Caki2 (cell line): ENCODE measurements around the gene CLPTM1L. TPM values are rescaled to one million over a fixed set of nuclear protein-coding genes. Genes with fewer than 3 reads are reported as not detected.
"Not testable (repeated sequence)": the region's sequence is repeated elsewhere in the genome, so short reads cannot be mapped to it uniquely, and the experiment has no call there.

Source experiments
- DNase-seq: peaks from one replicate; pipeline ENCODE4 v3.0.0-alpha.2; 2015; ENCODE audit warnings: low read depth
- in situ Hi-C: cut with HindIII; loops from 2 replicates; pipeline ENCODE4 v1.10.0; 2016; ENCODE audit warnings: low sequenced_read_pairs, low pct_unique_long_range_greater_than_20kb, mixed read lengths
- total RNA-seq: library from RNA; depleted of rRNA; stranded (reverse); fragments of >200 nt; shearing (Covaris generic); gene quantifications from 2 replicates; pipeline ENCODE4 v1.2.3, GENCODE V29; 2014; ENCODE audit warnings: low replicate concordance

CLPTM1L gene
- total RNA-seq, 1 experiment from 2014 or later = 286 TPM

DNA sequence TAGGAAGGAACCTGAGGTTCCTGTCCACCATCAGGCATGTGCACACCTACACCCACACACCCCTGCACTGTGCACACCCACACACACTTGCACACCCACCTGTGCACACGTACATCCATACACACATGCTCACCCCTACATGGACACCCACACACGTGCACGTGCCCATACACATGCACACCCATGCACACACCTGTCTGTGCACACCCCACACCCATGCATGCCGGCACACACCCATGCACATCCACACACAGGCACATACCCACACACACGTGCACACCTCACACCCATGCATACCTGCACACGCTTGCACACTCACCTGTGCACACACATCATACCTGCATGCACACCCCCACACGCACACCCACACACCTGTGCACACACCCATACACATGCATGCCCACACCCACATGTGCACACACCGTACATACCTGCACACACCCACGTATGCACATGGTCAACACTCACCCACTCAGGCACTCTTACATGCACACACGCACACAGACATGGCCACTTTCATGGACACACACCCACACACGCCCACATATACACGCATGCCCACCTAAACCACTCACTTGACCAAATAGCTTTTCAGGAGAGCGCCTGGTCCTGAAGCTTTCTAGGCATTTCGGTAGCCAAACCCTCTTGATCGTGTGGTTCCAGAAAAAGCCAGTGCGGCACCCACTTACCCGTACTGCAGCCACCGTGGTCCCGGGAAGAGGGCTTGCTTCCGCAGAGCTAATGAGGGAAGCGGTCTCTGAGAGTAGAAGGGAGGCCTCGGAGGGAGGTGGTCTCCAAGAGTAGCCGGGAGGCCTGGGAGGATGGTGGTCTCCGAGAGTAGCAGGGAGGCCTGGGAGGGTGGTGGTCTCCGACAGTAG is 36.7 kb upstream of the CLPTM1L start:
- in situ Hi-C loops = no loop called here
- no peak for DNase-seq

DNA sequence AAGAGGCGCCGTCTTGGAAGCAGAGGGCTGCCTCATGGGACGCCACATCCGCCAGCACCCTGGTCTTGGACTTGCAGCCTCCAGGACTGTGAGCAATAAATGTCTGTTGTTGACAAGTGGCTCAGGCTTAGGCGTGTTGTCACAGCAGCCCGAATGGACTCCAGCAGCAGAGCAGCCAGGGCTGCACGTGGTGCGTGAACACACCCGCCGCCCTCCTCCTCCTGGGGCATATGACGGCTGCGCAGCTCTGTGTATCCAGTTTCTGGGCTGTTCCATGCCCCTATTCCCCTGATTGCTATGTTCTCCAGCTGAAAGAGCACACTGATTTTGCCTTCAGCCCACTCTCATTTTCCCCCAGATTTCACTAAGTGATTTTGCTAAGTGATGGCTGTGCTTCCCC is 36.0 kb upstream of the CLPTM1L start:
- in situ Hi-C loops = no loop called here
- no peak for DNase-seq

DNA sequence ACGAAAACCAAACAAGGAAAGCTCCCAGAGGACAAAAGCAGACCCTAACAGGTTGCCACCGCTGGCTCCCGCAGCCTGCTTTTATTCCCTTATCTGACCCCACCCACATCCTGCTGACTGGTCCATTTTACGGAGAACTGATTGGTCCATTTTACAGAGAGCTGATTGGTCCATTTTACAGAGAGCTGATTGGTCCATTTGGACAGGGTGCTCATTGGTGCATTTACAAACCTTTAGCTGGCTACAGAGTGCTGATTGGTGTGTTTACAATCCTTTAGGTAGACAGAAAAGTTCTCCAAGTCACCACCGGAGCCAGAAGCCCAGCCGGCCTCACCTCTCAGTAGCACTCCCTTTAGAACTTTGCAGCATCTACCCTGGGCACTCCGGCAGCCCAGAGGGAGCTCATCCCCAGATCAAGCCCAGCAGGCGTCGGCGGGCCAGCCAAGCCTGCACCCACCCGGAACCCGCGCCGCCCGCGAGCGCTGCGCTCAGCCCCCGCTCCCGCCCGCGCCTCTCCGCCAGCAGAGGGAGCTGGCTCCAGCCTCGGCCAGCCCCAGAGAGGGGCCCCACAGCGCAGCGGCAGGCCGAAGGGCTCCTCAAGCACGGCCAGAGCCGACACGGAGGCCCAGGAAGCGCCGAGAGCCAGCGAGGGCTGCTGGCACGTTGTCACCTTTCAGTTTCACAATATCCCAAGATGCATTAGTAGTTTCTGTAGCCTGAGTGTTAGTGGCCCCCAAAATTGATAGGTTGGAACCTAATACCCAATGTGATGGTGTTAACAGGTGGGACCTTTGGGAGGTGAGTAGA is 35.3 kb upstream of the CLPTM1L start:
- in situ Hi-C loops = no loop called here
- DNase-seq = no peak

DNA sequence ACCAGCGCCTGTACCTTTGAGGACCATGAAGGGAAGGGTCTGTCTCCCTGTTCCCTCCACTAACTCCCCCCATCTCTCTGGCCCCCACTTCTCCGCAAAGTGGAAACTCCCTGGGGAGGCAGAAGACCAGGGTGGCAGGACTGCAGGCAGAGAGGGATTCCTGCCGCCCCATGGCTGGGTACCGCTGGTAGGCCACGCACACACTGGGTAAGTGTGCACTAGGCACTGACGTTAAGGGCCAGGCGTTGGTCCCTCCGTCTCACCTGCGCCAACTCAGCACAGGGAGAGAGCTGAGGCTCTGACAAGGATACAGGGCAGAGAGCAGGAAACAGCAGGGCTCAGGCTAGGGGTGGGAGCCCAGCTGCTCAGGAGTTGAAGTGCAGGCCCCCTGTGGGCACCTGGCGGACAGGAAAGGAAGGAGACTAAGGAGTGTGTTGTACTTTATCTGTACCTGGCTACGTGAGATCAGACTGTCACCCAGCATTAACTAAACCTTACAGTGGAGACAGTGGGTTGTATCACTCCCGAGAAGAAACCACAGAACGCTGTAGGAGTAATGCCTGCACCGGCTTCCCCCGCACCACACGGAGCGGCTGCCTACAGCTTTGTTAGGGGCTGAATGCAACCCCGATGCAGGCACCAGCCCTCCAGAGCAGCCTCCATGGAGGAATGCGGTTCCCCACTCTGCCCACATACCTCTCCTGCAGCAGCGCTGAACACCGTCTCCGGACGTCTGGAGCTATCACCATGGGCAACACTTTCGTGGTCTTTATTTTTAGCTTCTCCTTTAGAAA is 34.2 kb upstream of the CLPTM1L start:
- DNase-seq = no peak
- in situ Hi-C loops = no loop called here

DNA sequence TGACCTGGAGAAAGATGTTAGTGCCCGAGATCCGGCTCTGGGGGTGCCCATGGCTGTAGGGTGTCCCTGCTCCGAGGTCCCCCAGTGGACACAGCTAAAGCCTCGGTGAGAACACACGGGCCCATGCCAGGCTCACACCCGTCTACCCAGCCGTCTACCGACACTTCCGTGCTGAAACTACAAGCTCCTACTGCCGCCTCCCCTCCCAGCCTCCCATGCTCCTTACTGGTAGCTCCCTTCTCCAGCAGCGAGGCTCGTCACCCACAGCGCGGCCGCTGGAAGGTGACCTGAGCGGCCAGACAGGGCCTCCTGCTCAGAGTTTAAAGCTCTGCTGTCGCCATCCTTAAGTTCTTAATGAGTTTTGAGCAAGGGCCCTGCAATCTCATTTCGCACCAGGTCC is 33.2 kb upstream of the CLPTM1L start:
- in situ Hi-C loops = no loop called here
- no peak for DNase-seq

DNA sequence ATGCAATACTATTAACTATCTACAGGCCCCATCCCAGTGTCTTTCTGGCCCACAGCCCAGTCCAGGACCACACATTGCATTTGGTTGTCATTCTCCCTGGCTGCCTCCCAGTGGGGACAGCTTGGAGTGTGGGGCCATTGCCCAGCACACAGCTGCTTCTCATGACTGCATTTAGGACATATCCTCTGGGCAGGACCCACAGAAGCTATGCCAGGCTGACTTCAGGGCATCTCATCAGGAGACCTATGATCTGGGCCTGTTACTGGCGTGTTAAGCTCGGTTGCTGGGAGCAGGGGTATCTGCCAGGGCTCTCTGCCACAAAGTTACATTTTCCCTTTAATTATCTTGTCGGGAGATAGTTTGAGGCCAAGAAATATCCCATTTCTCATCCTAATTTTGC is 32.1 kb upstream of the CLPTM1L start:
- in situ Hi-C loops = no loop called here
- DNase-seq = no peak

DNA sequence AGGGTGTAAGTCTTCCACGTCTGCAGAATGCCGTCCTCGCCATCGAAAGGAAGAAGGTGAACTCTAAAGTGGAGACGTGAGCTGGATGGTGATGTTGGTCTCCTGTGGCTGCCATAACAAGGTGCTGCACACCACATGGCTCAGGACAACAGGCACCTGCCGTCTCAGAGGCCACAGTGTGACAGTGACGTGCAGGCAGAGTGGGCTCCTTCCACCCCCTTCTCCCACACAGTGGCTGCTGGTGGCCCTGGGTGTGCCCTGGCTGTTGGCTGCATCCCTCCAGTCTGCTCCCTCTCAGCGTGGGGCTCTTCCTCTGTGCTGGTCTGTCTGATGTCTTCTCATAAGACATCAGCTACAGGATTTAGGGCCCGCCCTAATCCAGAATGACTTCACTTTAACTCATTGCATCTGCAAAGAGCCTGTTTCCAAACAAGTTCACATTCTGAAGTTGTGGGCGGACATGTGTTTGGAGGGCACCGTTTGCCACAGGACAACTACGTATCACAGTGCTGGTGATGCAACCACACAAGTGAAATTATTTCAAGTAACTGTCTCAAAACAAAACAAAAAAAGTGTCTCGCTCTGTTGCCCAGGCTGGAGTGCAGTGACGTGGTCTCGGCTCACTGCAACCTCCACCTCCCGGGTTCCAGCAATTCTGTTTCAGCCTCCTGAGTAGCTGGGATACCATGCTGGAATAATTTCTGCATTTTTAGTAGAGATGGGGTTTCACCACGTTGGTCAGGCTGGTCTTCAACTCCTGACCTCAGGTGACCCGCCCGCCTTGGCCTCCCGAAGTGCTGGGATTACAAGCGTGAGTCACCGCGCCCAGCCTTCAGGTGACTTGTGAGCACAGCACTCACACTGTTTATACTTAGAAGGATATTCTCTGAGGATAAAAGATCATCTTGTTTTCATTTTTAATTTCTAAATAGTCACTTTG is 31.2 kb upstream of the CLPTM1L start:
- in situ Hi-C loops = no loop called here
- DNase-seq = peak; percentile 77

DNA sequence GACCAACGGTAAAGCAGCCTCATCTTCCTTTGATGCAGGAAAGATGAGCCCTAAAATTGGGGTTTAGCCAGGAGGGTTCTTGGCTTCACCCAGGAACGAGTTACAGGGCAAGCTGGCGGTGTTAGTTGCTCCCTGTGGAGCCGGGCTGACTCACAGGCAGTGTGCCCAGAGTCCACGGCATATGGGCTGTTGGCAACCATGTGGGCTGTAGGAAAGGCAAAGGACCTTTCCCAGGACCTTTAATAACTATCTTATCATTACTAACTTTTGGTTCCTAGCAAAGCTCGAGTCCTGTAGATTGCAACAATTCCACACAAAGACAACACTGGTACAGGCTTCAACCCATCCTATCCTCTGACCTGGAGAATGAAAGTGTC is 29.8 kb upstream of the CLPTM1L start:
- in situ Hi-C loops = no loop called here
- no peak for DNase-seq

DNA sequence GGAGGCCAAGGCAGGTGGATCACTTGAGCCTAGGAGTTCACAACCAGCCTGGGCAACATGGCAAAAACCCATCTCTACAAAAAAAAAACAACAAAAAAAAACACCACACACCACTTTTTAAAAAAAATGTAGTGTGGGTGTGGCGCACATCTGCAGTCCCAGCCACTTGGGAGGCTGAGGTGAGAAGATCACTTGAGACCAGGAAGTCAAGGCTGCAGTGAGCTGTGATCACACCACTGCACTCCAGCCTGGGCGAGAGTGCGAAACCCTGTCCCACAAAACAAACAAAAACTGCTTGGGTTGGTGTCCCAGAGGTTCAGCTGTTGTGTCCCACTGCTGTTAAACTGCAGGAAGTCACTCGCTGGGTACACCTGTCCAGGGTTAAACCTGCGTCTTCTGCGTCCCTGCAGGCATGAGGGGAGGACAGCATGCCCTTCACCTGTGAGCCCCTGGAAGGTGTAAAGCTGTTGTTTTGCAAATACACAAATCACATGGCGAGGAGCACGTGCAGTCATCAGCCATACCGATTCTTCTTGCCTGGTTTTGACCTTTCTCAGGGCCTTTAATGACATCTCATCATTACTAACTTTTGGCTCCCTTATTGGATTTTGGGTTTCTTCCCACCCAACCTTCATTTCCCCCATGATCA is 29.3 kb upstream of the CLPTM1L start:
- in situ Hi-C loops = no loop called here
- DNase-seq = no peak

DNA sequence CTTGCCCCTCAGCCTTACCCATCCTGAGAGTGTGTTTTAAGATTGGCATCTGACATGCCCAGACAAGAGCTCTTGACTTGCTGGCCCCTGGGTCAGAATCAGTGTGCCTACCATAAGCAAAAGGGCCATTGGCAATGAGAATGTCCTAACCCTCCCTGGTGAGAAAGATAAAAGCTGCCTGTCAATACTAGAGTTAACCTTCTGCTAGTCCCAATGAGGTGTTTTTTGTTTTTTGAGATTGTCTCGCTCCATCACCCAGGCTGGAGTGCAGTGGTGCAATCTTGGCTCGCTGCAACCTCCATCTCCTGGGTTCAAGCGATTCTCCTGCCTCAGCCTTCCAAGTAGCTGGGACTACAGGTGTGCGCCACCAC is 27.1 kb upstream of the CLPTM1L start:
- in situ Hi-C loops = not testable (repeated sequence)

DNA sequence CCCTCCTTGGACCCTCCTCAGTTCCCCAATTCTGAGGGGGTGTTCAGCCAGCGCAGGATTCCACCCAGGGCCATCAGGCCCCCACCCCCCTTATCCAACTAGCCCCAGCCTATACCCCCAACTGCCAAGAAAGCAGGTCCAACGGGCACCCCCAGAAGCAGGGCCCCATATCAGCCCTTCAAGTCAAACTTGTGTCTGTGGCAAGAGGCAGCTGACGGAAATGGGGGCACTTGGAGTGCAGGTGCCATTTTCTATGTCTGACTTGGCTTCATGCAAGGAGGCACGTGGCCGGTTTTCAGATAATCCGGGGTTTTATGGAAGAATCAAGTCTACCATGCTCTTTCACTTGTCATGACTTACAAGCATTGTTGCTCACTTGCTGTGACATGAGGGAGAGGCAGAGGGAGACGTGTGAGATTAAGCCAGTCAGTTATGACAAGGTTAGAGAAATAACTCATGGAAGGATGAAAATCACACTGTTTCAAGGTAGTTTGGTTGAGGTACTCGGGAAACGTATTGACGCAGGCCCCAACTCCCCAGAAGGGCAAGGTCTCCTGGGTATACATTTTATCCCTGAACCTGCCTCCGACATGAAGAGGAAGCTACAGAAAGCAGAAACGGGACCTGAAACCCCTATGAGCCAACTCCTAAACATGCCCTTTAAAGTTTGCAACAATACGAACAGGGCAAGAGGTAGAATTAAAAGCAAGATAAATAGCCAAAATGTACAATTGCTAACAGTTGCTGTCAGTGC is 26.5 kb upstream of the CLPTM1L start:
- no peak for DNase-seq
- in situ Hi-C loops = no loop called here

More for the DNA sequence above, 27.1 kb upstream of the CLPTM1L start:
- not testable (repeated sequence) for DNase-seq

DNA sequence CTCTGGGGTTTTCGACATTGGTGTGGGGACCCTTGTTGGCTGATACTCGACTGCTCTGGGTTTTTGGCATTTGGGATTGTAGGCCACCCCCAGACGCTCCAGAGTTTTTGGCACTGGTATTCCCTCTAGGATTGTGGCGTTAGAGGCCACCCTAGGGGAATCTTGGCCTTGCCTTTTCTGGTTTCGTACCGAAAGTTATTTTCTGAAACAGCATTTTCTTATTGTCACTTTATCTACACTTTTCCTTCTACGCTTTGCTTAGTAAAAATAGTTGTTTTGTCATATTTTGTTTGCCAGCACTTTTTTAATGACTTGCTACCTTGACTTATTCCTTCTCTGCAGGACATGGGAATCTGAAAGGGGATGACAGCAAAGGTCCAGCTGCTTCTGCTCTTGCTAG is 25.1 kb upstream of the CLPTM1L start:
- in situ Hi-C loops = no loop called here

DNA sequence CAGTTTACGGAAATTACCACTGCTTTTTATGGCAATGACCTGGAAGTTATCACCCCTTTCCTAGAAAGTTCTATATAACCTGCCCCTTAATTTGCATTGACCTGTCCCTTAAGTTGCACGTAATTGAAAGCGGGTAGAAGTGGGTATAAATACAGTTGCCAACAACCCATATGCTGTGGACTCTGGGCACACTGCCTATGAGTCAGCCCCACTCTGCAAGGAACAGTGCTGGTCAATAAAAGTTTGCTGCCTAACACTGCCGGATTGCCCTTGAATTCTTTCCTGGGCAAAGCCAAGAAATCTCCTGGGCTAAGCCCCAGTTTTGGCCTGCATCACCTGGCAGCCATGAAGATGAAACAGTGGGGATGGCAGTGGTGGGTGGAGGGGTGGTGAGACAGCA is 23.9 kb upstream of the CLPTM1L start:
- DNase-seq = no peak
- in situ Hi-C loops = no loop called here

More for the DNA sequence above, 25.1 kb upstream of the CLPTM1L start:
- no peak for DNase-seq

DNA sequence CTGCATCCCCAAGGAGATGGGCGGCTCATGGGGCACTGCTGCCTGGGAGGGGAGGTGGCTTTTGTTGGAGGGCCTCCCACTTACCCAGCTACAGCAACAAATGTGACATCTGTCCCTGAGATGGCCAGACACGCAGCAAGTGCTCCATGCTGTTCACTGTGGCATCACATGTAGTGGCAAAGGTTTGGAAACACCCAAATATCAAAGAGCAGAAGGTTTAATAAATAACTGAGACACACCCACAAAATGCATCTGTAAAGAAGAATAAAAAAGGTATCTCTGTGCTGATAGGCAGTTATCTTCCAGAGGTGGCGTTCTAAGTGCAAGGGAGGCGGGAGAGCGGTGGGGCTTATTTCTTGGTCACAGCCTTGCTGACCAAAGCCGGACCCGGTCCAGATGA is 23.3 kb upstream of the CLPTM1L start:
- in situ Hi-C loops = no loop called here
- no peak for DNase-seq

DNA sequence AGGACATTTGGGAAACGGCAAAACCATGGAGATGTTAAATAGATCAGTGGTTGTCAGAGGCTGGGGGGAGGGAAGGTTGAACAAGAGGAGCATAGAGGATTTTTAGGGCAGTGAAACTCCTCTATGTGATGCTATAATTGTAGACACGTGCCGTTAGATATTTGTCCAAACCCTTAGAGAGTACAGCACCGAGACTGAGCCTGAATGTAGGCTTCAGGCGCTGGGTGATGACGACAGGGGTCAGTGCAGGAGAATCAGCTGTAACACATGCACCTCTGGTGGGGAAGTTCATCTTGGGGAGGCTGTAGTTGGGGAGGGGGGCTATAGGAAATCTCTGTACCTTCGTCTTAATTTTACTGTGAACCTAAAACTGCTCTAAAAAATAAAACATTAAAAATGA is 22.2 kb upstream of the CLPTM1L start:
- no peak for DNase-seq
- in situ Hi-C loops = no loop called here

DNA sequence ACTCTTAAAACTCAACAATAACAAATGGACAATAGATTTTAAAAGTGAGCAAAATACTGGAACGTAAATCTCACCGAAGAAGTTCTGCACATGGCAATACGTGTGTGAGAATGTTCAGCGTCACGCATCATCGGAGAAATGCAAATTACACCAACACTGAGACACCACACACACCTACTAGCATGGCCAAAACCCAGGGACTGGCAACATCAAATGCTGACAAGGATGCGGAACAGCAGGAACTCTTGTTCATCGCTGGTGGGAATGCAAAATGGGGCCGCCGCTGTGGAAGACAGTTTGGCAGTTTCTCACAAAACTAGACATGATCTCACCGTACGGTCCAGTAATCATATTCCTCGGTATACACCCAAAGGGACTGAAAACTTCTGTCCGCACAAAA is 21.6 kb upstream of the CLPTM1L start:
- DNase-seq = no peak
- in situ Hi-C loops = no loop called here

DNA sequence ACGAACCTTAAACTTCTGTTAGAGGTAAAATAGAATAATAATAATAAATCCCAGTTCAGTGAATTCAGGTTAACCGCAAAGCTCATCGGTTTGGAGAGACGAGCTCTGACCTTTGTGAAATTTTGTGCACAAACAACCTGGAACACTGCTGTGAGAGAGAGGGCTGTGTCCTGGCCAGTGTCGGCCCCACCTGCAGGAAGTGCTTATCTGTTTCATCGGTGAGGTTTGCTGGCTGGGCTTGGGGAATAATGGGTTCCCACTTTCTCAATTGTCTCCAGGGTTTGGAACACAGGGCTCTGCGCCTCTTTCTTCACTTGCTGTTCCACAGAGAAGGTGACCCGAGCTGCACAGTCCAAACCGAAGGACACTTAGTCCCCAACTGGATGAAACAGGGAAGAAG is 19.3 kb upstream of the CLPTM1L start:
- DNase-seq = no peak
- in situ Hi-C loops = no loop called here
